Neuron (in vitro differentiated cells): Measurements from ENCODE around the gene MICAL2.

Experiments used
- H2AFZ ChIP-seq: one replicate; pipeline ENCODE4 v1.6.1; 2013; ENCODE audit warnings: low read depth, mild to moderate bottlenecking, inconsistent platforms, low read length, moderate library complexity
- H3K27me3 ChIP-seq: one replicate; pipeline ENCODE4 v1.6.1; 2013; ENCODE audit warnings: low read length; ENCODE audit not compliant: insufficient read depth
- H3K36me3 ChIP-seq: one replicate; pipeline ENCODE4 v1.6.1; 2013; ENCODE audit warnings: low read length; ENCODE audit not compliant: insufficient read depth
- H3K4me1 ChIP-seq: one replicate; pipeline ENCODE4 v1.6.1; 2013; ENCODE audit warnings: low read length; ENCODE audit not compliant: insufficient read depth
- H3K4me3 ChIP-seq: 2 replicates; pipeline ENCODE4 v1.5.1; 2013; ENCODE audit warnings: mild to moderate bottlenecking, low read length, moderate library complexity
- H3K9me3 ChIP-seq: one replicate; pipeline ENCODE4 v1.6.1; 2013; ENCODE audit warnings: low read length

MICAL2 gene

GRCh38 chr11:12120031-12121008 is 9.9 kb downstream of the MICAL2 start:
- no peak overlapping the region for H2AFZ ChIP-seq
- no peaks in the 10 kb centered on the region for H3K36me3 ChIP-seq
- peaks cover 2% of the 10 kb centered on the region for H3K27me3 ChIP-seq
- H3K9me3 ChIP-seq, result no peaks in the 10 kb centered on the region
- no peaks in the 10 kb centered on the region for H3K4me1 ChIP-seq
- no peak overlapping the region for H3K4me3 ChIP-seq

GRCh38 chr11:12121011-12121410 is 10.6 kb downstream of the MICAL2 start:
- peaks cover 2% of the 10 kb centered on the region for H3K27me3 ChIP-seq
- no peak overlapping the region for H3K4me3 ChIP-seq
- no peaks in the 10 kb centered on the region for H3K4me1 ChIP-seq
- H3K36me3 ChIP-seq, result no peaks in the 10 kb centered on the region
- no peaks in the 10 kb centered on the region for H3K9me3 ChIP-seq
- no peak overlapping the region for H2AFZ ChIP-seq

GRCh38 chr11:12121517-12121916 is 11.1 kb downstream of the MICAL2 start:
- no peaks in the 10 kb centered on the region for H3K9me3 ChIP-seq
- no peak overlapping the region for H3K4me3 ChIP-seq
- H2AFZ ChIP-seq, result no peak overlapping the region
- no peaks in the 10 kb centered on the region for H3K4me1 ChIP-seq
- peaks cover 2% of the 10 kb centered on the region for H3K27me3 ChIP-seq
- H3K36me3 ChIP-seq, result no peaks in the 10 kb centered on the region

DNA sequence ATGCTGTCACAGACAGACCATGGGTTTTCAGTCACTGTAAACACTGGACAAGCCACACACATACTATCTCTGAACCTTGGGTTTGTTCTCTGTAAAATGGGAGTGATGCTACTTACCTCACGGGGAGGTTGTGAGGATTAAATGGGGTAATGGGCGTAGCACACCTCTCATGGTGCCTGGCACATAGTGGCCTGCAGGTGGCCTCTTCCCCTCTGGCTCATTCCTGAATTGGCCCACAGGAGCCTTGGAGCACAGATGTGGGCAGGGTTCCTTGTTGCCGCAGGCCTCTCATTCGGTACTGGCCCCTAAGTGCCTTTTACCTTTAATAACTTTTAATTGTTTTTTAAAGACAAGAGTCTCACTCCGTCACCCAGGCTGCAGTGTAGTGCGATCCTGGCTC is 11.7 kb downstream of the MICAL2 start:
- no peaks in the 10 kb centered on the region for H3K36me3 ChIP-seq

GRCh38 chr11:12123273-12123672 is 12.9 kb downstream of the MICAL2 start:
- Histone ChIP-seq H3K4me1 (no peaks in the 10 kb centered on the region), H3K4me3 (no peak overlapping the region)

More for the DNA sequence above, 11.7 kb downstream of the MICAL2 start:
- Histone ChIP-seq H3K9me3 (no peaks in the 10 kb centered on the region), H3K4me1 (no peaks in the 10 kb centered on the region), H3K27me3 (peaks cover 2% of the 10 kb centered on the region), H2AFZ (no peak overlapping the region), H3K4me3 (no peak overlapping the region)

DNA sequence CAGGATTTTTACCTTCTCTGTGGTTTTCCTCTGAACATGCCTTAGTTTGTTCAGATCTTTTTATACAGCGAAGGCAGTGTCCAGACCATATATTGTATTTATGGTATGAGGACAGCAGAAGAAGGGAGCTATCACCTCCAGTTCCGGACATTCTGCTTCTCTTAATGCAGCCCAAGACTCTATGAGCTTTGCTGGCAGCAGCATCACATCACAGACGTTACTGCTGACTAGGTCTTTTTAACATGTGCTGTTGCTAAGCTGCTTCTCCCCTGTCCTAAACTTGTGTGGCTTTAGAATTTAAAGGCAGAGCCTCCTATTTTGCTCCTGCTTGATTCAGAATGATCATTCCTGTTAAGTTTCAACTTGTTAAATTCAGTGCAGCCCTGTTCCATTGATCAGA is 13.4 kb downstream of the MICAL2 start:
- no peak overlapping the region for H3K4me3 ChIP-seq

More at GRCh38 chr11:12123273-12123672, 12.9 kb downstream of the MICAL2 start:
- Histone ChIP-seq H3K9me3 (no peaks in the 10 kb centered on the region), H3K36me3 (no peaks in the 10 kb centered on the region), H3K27me3 (peaks cover 2% of the 10 kb centered on the region), H2AFZ (no peak overlapping the region)

DNA sequence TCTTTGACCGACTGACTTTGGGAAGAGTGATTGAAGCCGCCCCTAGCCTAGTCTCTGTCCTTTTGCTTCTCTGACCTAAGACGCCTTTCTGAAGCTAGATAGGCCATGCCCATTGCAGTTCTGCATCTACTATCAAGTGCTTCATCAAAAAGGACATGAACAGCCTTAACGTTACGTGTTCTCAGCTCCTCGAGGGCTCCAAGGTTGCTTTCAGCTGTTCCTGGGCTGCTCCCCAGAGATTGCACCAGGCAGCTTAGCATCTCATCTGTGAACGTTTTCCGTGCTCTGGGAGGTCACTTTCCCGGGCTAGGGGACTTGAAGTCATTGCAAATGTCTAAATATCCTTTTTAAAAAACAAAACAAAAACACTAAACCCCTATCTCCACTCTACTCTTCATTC is 13.9 kb downstream of the MICAL2 start:
- Histone ChIP-seq H3K4me1 (no peaks in the 10 kb centered on the region), H3K9me3 (no peaks in the 10 kb centered on the region), H3K4me3 (no peak overlapping the region), H3K36me3 (no peaks in the 10 kb centered on the region), H2AFZ (no peak overlapping the region), H3K27me3 (peaks cover 2% of the 10 kb centered on the region)

More for the DNA sequence above, 13.4 kb downstream of the MICAL2 start:
- Histone ChIP-seq H3K4me1 (no peaks in the 10 kb centered on the region), H3K36me3 (no peaks in the 10 kb centered on the region), H3K27me3 (peaks cover 2% of the 10 kb centered on the region), H3K9me3 (no peaks in the 10 kb centered on the region), H2AFZ (no peak overlapping the region)

DNA sequence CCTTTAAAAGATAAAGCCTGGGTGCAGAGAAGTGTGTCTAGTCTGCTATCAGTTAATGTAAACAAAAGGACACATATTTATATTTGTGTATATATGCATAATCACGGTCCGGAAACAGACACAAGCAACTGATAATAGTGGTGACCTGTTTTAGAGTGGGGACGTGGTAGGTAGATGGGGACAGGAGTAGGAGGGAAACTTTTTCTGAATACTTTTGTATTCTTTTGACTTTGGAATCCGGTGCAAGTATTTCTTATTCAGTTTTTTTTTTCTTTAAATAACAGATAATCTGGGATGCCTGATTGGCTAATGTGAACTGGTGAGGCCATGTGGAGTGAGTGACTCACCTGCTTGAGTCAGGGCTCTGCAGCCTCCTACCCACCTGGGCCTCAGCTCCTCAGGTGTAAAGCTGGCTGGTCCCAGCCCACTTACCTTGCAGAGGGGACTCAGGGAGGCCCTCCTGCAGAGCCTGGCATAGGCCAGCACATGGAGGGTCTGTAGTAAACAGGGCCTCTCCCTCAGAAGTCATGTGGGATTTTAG is 15.3 kb downstream of the MICAL2 start:
- H2AFZ ChIP-seq, result no peak overlapping the region
- H3K27me3 ChIP-seq, result peaks cover under 1% of the 10 kb centered on the region
- no peaks in the 10 kb centered on the region for H3K4me1 ChIP-seq
- no peaks in the 10 kb centered on the region for H3K36me3 ChIP-seq
- no peak overlapping the region for H3K4me3 ChIP-seq
- no peaks in the 10 kb centered on the region for H3K9me3 ChIP-seq

DNA sequence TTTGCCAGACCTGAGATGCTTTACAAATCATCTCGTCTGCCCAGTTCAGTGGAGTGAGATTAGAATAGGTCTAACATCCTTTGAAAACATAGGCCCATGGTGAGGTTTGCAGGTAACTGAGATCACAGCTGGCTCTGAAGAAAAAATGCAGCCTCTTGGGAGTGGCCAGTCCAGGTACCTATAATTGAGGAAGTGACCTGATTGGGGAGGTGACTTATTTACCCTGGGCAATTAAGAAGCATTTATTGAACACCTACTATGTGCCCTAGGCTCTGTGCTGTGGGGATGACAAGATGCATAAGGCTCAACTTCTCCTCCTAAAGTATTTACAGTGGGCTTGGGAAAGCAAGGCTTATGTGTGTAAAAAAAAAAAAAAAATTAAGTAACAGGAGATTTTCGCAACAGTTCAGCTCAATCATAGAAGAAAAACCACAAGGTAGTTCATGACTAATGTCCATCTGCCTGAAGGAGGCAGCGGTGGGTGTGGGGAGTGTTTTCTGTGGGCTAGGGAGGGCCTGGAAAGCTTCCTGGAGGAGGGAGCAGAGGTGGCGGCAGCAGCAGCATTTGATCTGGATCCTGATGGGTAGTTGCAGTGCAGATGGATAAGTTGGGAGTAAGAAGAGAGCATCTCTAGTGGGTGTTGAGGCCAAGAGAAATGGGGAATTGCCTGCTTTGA is 16.1 kb downstream of the MICAL2 start:
- Histone ChIP-seq H2AFZ (no peak overlapping the region), H3K4me3 (no peak overlapping the region), H3K9me3 (no peaks in the 10 kb centered on the region), H3K4me1 (no peaks in the 10 kb centered on the region), H3K36me3 (no peaks in the 10 kb centered on the region), H3K27me3 (no peaks in the 10 kb centered on the region)

- H3K9me3 ChIP-seq, result no peaks in the 10 kb centered on the region
- no peak overlapping the region for H3K4me3 ChIP-seq
- no peaks in the 10 kb centered on the region for H3K36me3 ChIP-seq
- no peak overlapping the region for H2AFZ ChIP-seq
- no peaks in the 10 kb centered on the region for H3K27me3 ChIP-seq
- H3K4me1 ChIP-seq, result no peaks in the 10 kb centered on the region
These were observed 17.0 kb downstream of the MICAL2 start for GRCh38 chr11:12127206-12127898.

- H3K27me3 ChIP-seq, result no peaks in the 10 kb centered on the region
- H3K4me3 ChIP-seq, result no peak overlapping the region
- H3K4me1 ChIP-seq, result no peaks in the 10 kb centered on the region
- H2AFZ ChIP-seq, result no peak overlapping the region
- no peaks in the 10 kb centered on the region for H3K9me3 ChIP-seq
- no peaks in the 10 kb centered on the region for H3K36me3 ChIP-seq
These were observed 17.9 kb downstream of the MICAL2 start for GRCh38 chr11:12128301-12128751.

GRCh38 chr11:12129227-12129626 is 18.8 kb downstream of the MICAL2 start:
- Histone ChIP-seq H3K27me3 (peaks cover 3% of the 10 kb centered on the region), H3K4me3 (no peak overlapping the region), H3K9me3 (no peaks in the 10 kb centered on the region), H3K4me1 (no peaks in the 10 kb centered on the region), H3K36me3 (no peaks in the 10 kb centered on the region), H2AFZ (no peak overlapping the region)
